Bronchial epithelial cell (primary cell): ENCODE data around the gene MLPH. TPM values are rescaled to one million over a fixed set of nuclear protein-coding genes. Genes with fewer than 3 reads are reported as not detected.

Experiments
- DNase-seq: peaks from one replicate; pipeline ENCODE4 v3.0.0-alpha.2; 2010; ENCODE audit warnings: low read depth
- FAIRE-seq: peaks from 2 replicates; lab custom pipeline; 2011; peaks lifted over from hg19 to GRCh38; lab: Jason Lieb, UNC
- H3K27me3 ChIP-seq: 2 replicates; pipeline ENCODE4 v1.5.1; 2011; ENCODE audit warnings: low read length; ENCODE audit not compliant: control insufficient read depth, insufficient read depth
- H3K36me3 ChIP-seq: 2 replicates; pipeline ENCODE4 v1.5.1; 2011; ENCODE audit warnings: low read length; ENCODE audit not compliant: control insufficient read depth, insufficient read depth
- H3K4me3 ChIP-seq: 2 replicates; pipeline ENCODE4 v1.5.1; 2011; ENCODE audit warnings: mild to moderate bottlenecking, low read depth, low read length, control low read depth
- total RNA-seq: library from RNA; depleted of rRNA; stranded (reverse); fragments of >200 nt; gene quantifications from 2 replicates; pipeline ENCODE4 v1.2.1, GENCODE V29; 2014
- TF ChIP-seq, protein P1 (sequence below): IDR thresholded peaks from 2 replicates; pipeline ENCODE4 v1.5.1; 2011; ENCODE audit warnings: mild to moderate bottlenecking, moderate library complexity, low read length, control low read depth, inconsistent platforms; ENCODE audit not compliant: insufficient read depth, severe bottlenecking

The MLPH gene
- total RNA-seq, 1 donor from 2014 or later: 6.6 TPM

DNA sequence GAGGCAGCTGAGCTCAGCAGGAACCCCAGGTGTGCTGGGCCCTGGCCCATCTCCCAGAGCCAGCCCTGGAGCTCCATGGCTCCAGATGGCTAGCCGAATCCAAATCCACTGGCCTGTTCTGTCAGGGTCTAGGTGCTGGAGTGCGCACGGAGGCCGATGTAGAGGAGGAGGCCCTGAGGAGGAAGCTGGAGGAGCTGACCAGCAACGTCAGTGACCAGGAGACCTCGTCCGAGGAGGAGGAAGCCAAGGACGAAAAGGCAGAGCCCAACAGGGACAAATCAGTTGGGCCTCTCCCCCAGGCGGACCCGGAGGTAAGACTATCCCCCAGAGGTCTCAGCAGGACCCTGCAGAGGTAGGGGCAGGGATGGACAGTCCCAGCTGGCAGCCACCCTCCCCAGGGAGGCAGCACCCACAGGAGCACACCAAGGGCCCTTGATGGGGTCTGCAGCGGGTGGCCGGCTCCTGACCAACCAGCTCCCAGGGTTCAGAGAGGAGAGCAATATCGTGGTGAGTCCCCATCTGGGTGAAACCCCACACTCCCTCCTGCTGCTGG is 53.2 kb downstream of the MLPH start:
- no peak for DNase-seq
- no peaks in the 10 kb centered on the region for H3K36me3 ChIP-seq
- H3K4me3 ChIP-seq: no peak overlapping the region
- TF ChIP-seq, protein P1, sequence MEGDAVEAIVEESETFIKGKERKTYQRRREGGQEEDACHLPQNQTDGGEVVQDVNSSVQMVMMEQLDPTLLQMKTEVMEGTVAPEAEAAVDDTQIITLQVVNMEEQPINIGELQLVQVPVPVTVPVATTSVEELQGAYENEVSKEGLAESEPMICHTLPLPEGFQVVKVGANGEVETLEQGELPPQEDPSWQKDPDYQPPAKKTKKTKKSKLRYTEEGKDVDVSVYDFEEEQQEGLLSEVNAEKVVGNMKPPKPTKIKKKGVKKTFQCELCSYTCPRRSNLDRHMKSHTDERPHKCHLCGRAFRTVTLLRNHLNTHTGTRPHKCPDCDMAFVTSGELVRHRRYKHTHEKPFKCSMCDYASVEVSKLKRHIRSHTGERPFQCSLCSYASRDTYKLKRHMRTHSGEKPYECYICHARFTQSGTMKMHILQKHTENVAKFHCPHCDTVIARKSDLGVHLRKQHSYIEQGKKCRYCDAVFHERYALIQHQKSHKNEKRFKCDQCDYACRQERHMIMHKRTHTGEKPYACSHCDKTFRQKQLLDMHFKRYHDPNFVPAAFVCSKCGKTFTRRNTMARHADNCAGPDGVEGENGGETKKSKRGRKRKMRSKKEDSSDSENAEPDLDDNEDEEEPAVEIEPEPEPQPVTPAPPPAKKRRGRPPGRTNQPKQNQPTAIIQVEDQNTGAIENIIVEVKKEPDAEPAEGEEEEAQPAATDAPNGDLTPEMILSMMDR: no peak
- H3K27me3 ChIP-seq: no peaks in the 10 kb centered on the region
- FAIRE-seq: no peak

DNA sequence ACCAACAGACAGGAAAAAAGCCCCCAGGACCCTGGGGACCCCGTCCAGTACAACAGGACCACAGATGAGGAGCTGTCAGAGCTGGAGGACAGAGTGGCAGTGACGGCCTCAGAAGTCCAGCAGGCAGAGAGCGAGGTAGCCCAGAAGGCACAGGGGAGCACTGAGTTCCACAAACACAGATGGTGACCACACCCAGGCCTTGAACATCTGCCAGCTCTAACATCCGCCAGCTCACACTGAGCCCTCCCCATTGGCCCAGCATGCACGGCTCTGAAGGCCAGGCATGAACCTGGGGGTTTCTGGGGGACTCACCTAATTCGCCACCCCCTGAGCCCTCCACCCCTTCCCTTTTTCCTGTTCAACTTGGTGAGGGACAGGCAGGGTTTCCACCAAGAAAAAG is 53.8 kb downstream of the MLPH start:
- Histone ChIP-seq H3K4me3 (no peak overlapping the region), H3K36me3 (no peaks in the 10 kb centered on the region), H3K27me3 (no peaks in the 10 kb centered on the region)
- no peak for FAIRE-seq
- peak; percentile 46 for DNase-seq
- TF ChIP-seq, protein P1: no peak

DNA sequence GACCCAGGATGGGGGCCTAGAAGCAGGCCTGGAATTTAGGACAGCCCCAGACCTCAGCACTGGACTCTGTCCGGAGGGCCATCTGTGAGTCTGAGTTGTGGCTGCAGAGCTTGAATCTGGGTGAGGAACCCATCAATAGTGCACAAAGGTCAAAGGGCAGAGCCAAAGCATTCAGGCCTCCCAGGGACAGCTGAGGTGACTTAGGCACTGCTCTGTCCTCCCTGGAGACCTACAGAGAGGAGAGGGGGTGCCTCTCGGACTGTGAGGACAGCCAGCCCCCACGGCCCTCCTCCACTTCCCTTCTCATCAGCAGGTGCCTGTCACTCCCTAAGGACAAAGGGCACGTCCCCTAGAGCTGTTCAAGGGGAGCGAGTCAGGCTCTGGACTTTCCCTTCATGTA is 54.2 kb downstream of the MLPH start:
- DNase-seq: no peak
- no peak overlapping the region for H3K4me3 ChIP-seq

DNA sequence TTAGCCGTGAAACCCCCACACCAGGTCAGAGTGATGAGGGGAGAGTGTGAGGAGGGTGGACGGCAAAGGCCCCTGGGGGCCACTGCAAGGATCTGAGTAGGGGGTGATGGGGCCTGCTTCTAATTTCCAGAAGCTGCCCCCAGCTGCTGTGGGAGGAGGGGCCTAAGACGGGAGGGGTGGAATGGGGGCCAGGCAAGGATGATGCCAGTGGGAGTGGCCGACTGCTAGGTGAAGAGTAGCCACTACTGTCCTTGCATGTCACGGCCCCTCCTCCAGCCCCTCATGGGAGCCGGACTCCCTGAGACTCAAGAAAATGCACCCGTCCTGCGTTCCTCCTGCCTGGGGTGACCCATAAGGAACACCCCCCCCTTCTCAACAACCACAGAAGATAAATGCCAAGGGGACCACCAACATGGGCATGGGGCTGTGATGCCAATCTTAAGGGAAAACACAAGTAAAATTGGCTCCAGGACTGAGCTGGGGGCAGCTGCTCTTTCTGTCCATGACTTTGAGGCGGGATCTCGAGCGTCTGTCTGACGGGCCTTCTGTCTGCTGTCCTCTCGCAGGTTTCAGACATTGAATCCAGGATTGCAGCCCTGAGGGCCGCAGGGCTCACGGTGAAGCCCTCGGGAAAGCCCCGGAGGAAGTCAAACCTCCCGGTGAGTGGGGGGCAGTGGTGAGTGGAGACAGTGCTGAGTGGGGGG is 55.1 kb downstream of the MLPH start:
- H3K36me3 ChIP-seq: no peaks in the 10 kb centered on the region
- H3K27me3 ChIP-seq: no peaks in the 10 kb centered on the region
- TF ChIP-seq, protein P1: no peak
- H3K4me3 ChIP-seq: no peak overlapping the region
- FAIRE-seq (no peak), DNase-seq (no peak)

More for the DNA sequence above, 54.2 kb downstream of the MLPH start:
- H3K27me3 ChIP-seq: no peaks in the 10 kb centered on the region
- H3K36me3 ChIP-seq: no peaks in the 10 kb centered on the region
- FAIRE-seq: peak; percentile 70
- TF ChIP-seq, protein P1: no peak

DNA sequence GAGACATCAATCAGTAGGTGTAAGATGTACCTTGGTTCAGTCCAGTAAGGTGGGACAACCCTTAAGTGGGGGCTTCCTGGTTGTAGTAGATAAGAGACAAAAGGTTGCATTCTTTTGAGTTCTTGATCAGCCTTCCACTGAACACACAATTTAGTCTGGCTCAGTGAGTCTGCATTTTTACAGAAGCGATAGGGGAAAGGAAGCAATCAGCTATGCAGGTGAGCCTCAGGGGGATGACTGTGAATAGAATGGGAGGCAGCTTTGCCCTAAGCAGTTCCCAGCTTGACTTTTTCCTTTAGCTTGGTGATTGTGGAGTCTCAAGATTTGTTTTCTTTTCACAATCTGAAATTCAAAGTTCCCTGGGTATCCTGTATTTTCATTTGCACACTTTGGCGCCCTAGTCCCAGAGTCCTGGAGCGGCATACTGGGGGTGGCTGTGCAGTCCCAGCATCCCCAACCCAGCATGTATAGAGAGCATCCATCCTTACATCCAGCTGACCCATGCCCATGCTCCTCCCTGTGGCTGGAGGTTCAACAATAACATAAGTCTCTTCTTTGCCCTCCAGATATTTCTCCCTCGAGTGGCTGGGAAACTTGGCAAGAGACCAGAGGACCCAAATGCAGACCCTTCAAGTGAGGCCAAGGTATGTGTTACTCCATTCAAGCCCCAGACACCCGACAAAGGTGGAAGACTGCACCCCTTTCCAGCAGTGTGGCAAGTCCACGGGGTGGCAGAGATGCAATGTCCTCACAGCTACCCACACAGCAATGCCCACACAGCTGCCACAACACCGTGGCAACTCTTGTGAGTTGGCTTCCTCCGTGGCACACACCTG is 59.2 kb downstream of the MLPH start:
- peak; percentile 86 for FAIRE-seq
- DNase-seq: no peak

More for the DNA sequence above, 59.2 kb downstream of the MLPH start:
- Histone ChIP-seq H3K27me3 (no peaks in the 10 kb centered on the region), H3K4me3 (no peak overlapping the region), H3K36me3 (peaks cover 3% of the 10 kb centered on the region)
- TF ChIP-seq, protein P1: no peak
